Mucosa of rectum (tissue), 2 donors: ENCODE results near the gene CCDC34.

Experiments used
- H3K27ac ChIP-seq, 2 donors: one replicate each; pipeline ENCODE4 v1.7.0; 2013; ENCODE audit warnings: inconsistent platforms in 2 of 2, low read depth in 2 of 2, low read length in 2 of 2
- H3K27me3 ChIP-seq, 2 donors: one replicate each; pipeline ENCODE4 v1.7.0; 2013; ENCODE audit warnings: low read length in 2 of 2; ENCODE audit not compliant: control insufficient read depth in 2 of 2, insufficient read depth in 2 of 2
- H3K36me3 ChIP-seq, 2 donors: one replicate each; pipeline ENCODE4 v1.7.0; 2013; ENCODE audit warnings: low read length in 2 of 2; ENCODE audit not compliant: control insufficient read depth in 2 of 2, insufficient read depth in 2 of 2
- H3K4me1 ChIP-seq, 2 donors: one replicate each; pipeline ENCODE4 v1.7.0; 2013; ENCODE audit warnings: low read length in 2 of 2, mild to moderate bottlenecking in 1 of 2; ENCODE audit not compliant: control insufficient read depth in 2 of 2, insufficient read depth in 2 of 2
- H3K4me3 ChIP-seq, 2 donors: one replicate each; pipeline ENCODE4 v1.7.0; 2013; ENCODE audit warnings: low read length in 2 of 2
- H3K9ac ChIP-seq, 2 donors: one replicate each; pipeline ENCODE4 v1.7.0; 2013; ENCODE audit warnings: low read length in 2 of 2, low read depth in 1 of 2, mild to moderate bottlenecking in 1 of 2
- H3K9me3 ChIP-seq, 2 donors: one replicate each; pipeline ENCODE4 v1.7.0; 2013; ENCODE audit warnings: low read length in 2 of 2; ENCODE audit not compliant: control insufficient read depth in 2 of 2
- donor health status: healthy.
- donor health status: Normal muscosa, but diverticular disease.

The CCDC34 gene

DNA sequence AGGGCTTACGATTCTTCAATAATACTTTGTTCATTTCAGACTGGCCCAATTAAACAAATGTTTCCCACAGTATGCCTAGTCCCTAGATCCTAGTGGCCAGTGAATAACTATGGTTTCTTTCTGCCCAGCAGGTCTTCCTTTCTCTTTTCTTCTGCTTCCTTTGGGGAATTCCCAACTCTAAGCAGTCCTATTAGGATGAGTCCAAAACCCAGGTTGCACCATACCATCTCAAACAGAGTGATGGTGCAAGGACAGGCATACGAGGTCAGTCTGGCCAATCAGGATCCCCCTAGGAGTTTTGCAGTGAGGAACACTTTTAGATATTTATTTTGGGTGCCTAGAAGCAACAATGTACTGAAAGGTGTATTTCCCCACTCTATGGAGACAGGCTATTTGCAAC, 41.4 kb upstream of the CCDC34 start:
- no peaks in the 10 kb centered on the region for H3K36me3 ChIP-seq
- H3K27ac ChIP-seq = no peak overlapping the region
- no peaks in the 10 kb centered on the region for H3K9me3 ChIP-seq
- no peak overlapping the region for H3K9ac ChIP-seq
- H3K4me3 ChIP-seq = no peak overlapping the region
- H3K4me1 ChIP-seq = peaks cover 3 to 16% of the 10 kb centered on the region in 2 donors
- no peaks in the 10 kb centered on the region for H3K27me3 ChIP-seq

DNA sequence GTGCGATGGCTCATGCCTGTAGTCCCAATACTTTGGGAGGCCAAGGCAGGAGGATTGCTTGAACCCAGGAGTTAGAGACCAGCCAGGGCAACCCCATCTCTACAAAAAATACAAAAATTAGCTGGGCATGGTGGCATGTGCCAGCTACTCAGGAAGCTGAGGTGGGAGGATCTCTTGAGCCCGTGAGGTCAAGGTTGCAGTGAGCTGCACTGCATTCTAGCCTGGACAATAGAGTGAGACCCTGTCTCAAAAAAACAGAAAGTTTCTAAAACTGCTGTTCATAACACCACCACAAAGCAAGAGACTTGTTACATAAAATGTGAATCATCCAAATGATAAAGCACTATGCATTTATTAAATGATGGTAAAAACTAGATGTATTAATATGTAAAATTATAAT, 40.2 kb upstream of the CCDC34 start:
- Histone ChIP-seq H3K27me3 (no peaks in the 10 kb centered on the region), H3K27ac (no peak overlapping the region), H3K9ac (no peak overlapping the region), H3K4me3 (no peak overlapping the region), H3K9me3 (no peaks in the 10 kb centered on the region), H3K36me3 (no peaks in the 10 kb centered on the region), H3K4me1 (peaks cover 6 to 26% of the 10 kb centered on the region in 2 donors)

DNA sequence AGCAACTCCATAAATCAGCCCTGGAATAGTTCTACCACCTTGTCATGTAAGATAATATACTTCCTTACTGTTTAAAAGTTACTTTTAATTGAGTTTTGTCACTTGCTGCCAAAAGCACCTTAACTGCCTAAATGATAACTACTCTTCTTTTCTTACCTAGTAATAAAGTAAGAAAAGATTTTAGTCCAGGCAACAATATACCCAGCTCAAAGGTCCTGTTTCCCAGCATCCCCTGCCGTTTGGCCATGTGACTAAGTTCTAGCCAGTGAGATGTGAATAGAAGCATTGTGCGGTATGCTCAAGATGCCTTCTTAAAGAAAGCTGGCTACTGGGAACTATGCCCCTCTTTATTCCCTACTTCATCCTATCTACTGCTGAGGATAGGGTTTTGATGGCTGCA, 39.4 kb upstream of the CCDC34 start:
- Histone ChIP-seq H3K9me3 (no peaks in the 10 kb centered on the region), H3K36me3 (no peaks in the 10 kb centered on the region), H3K4me3 (peak overlapping the region; percentile 14 to 21), H3K9ac (peak overlapping the region in 1 of 2 donors; percentile 28), H3K27ac (peak overlapping the region; percentile 52 to 83), H3K27me3 (no peaks in the 10 kb centered on the region), H3K4me1 (peaks cover 14 to 34% of the 10 kb centered on the region in 2 donors)

DNA sequence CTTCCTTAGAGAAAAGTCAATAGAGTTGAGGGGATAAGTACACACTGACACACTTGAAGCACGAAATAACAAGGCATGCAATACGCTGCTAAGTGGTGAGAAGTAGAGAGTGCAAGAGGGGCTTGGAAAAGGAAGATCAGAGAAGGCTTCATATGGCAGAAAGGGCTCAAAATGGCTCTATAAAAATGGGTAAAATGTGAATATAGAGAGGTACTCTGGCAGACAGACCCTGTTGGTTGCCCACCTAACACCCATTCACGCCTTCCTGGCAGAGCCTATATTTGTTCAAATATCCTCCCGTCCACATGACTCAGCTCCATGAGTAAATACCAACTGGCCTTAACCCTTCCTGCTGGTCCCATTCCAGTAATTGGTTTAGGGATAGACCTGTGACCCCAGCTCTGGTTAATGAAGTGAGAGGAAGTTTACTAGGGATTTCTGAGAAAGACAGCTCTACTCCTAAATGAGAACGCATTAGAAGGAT, 38.9 kb upstream of the CCDC34 start:
- no peaks in the 10 kb centered on the region for H3K36me3 ChIP-seq
- peak overlapping the region; percentile 52 to 83 for H3K27ac ChIP-seq
- H3K4me3 ChIP-seq = peak overlapping the region; percentile 14 to 52
- H3K4me1 ChIP-seq = peaks cover 19 to 40% of the 10 kb centered on the region in 2 donors
- H3K27me3 ChIP-seq = no peaks in the 10 kb centered on the region
- no peaks in the 10 kb centered on the region for H3K9me3 ChIP-seq
- H3K9ac ChIP-seq = peak overlapping the region in 1 of 2 donors; percentile 28

DNA sequence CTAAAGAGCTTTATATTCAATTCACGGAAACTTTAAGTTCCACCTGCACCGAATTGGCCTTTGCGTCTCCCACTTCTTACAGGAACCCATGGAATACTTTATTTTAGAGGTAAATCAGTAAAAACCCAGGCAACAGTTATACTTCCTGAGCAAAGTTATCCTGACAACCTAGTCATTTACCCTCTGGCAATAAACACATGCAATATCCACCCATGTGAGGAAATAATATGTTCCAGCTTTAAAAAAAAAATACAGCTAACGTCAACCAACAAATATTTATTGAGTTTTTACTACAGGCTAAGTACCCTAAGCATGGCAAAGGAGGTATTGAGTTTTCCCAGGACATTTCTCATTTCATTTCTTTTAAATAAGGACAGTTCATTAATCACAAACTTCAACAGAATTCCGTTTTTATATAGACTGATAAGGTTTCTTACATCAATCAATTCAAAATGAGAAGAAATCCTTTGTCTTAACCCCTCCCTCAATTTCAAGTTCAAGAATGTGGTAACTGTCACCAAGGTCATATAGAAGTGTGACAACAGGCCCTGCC, 38.3 kb upstream of the CCDC34 start:
- no peaks in the 10 kb centered on the region for H3K36me3 ChIP-seq
- H3K9ac ChIP-seq = no peak overlapping the region
- H3K4me1 ChIP-seq = peaks cover 24 to 45% of the 10 kb centered on the region in 2 donors
- H3K9me3 ChIP-seq = no peaks in the 10 kb centered on the region
- no peaks in the 10 kb centered on the region for H3K27me3 ChIP-seq
- peak overlapping the region in 1 of 2 donors; percentile 52 for H3K4me3 ChIP-seq
- H3K27ac ChIP-seq = peak overlapping the region; percentile 52 to 83

DNA sequence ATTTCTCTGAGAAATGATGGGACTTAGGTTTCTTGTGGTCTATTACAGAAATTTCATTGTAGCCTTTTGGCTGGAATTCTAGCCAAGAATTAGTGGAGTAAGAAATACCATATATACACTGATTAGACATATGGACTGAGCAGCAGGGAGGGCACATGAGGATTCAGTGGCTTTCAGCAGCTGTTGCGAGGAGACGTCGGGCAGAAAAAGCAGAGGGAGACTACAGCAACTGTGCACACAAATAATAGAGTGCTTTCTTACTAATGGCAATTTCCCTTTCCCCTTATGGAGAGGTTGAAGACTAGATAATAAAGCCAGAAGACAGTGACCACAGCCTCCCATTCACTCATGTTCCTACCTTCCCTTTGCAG, 35.4 kb upstream of the CCDC34 start:
- Histone ChIP-seq H3K4me3 (no peak overlapping the region), H3K9me3 (no peaks in the 10 kb centered on the region), H3K27ac (peak overlapping the region; percentile 60 to 80), H3K4me1 (peaks cover 35 to 65% of the 10 kb centered on the region in 2 donors), H3K27me3 (no peaks in the 10 kb centered on the region), H3K36me3 (no peaks in the 10 kb centered on the region), H3K9ac (no peak overlapping the region)

DNA sequence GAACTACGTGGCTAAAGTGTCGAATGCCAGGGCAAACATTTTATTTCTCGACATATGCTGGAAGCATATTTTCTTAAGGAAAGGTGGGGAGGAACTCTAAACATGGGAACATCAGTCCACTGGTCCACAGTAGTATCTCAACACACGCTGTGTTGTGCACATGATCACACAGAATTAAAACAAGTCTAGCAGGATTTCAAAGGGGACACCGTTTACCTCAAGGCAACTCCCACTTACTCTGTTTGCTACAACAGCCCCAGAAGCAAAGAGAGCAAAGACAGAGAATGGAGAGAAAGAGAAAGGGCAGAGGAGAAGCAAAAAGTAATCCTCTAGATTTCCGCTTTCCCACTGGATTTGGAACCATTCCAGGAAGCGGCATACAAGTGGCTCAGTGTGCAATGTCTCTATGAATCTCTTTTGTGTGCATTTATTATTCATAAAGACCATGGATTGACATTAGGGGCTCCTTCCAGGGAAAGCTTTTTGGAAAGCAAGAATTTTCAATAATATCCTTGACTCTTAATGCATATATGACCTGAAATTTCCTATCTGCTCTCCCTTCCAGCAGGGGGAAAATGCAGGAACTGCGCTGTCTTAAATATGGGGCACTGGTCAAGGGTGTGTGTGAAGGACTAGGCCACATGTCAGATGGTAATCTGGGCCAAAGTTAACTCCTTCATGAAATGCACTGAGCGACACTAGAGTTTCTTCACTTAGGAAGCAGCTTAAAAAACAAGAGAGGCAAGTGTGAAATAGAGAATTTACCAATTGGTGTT, 34.8 kb upstream of the CCDC34 start:
- Histone ChIP-seq H3K27ac (peak overlapping the region; percentile 60 to 80), H3K4me1 (peaks cover 38 to 69% of the 10 kb centered on the region in 2 donors)

DNA sequence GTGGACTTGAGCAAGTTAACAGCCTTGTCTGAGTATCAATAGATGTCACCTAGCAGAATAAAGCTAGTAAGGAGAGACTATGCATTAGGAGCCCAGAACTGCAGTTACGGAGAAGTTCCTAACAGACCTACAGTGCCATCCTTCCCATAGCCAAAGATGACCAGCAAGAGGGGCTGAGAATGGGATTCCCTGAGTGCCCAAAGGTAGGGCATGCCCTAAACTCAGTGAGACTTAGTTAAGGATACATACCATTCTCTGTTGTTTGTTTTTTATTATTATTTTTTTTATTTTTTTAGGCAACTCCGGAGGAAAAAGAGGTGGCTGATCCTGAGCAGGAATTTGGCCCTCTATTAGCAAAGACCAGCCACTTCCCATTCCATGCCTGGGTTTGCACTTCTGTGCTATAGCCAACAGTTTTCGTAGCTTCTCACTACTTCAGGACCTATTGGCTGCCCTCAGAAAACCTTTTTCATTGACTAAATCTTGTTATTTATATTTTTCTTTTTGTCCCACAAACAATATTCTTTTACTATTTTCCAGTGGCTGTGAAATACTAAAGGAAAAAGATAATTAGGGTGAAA, 33.3 kb upstream of the CCDC34 start:
- no peaks in the 10 kb centered on the region for H3K27me3 ChIP-seq
- H3K4me3 ChIP-seq = peak overlapping the region; percentile 27 to 43
- no peaks in the 10 kb centered on the region for H3K9me3 ChIP-seq
- peak overlapping the region in 1 of 2 donors; percentile 57 for H3K9ac ChIP-seq
- peaks cover 41 to 68% of the 10 kb centered on the region in 2 donors for H3K4me1 ChIP-seq
- H3K27ac ChIP-seq = peak overlapping the region; percentile 60 to 80
- no peaks in the 10 kb centered on the region for H3K36me3 ChIP-seq

More for the DNA sequence above, 34.8 kb upstream of the CCDC34 start:
- H3K27me3 ChIP-seq = no peaks in the 10 kb centered on the region
- H3K9ac ChIP-seq = no peak overlapping the region
- no peaks in the 10 kb centered on the region for H3K36me3 ChIP-seq
- H3K4me3 ChIP-seq = no peak overlapping the region
- no peaks in the 10 kb centered on the region for H3K9me3 ChIP-seq

DNA sequence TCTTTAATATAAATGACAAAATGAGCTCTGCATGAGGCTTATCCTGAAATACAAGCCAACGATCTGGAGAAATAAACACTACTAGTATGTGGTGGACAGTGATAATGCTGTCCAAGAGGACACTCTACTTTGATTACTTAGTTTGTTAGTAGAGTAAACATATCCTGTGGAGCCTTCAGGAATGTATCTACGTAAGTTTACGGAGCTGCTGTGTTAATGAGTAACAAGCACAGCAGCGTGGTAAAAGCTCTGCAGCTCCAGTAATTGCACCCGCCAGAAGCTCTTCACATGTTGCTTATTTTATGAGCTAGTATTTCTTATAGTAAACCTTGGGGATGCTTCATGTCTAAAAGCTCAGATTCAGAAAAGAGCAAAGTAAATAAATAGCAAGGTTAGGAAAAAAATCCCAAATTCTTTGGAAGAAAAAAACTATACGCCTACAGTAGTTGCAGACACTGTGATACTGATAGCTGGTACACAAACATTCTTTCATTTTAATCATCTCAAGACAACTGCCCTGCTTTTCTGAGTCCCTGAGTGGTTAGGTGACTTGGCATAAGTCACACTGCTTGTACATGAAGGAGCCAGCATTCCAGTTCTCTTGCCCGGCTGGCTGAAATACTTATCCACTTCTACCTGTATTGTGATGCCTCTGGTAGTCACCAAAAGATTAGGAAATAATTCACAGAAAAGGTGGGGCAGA, 32.7 kb upstream of the CCDC34 start:
- Histone ChIP-seq H3K4me1 (peaks cover 41 to 67% of the 10 kb centered on the region in 2 donors), H3K4me3 (peak overlapping the region; percentile 27 to 43), H3K27ac (peak overlapping the region; percentile 33 to 80)

More for the DNA sequence above, 32.7 kb upstream of the CCDC34 start:
- H3K9me3 ChIP-seq = no peaks in the 10 kb centered on the region
- H3K9ac ChIP-seq = peak overlapping the region in 1 of 2 donors; percentile 57
- no peaks in the 10 kb centered on the region for H3K27me3 ChIP-seq
- H3K36me3 ChIP-seq = no peaks in the 10 kb centered on the region
